ENCODE measurements around the gene CHMP6.

DNA sequence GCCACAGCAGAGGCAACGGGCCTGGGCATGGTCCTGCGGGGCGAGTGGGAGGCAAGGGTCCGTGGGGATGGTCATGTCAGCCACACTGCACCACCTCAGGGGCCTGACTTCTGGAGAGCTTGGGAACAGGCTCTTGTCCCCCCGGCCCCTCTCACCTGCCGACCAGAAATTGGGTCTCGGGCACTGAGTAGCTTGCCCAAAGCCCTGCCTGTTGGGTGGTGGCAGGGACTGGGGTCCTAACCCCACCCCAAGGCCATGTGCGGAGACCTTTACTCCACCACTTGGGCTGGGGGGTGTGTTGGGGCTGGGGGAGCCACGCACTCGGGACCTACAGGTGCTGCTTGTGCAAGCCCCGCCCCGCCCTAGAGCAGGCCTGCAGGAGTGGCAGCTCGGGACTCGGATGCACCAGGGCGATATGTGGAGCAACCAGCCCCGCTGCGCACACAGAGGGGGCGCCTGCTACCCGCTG, 24.2 kb upstream of the CHMP6 start:
- TF ChIP-seq, protein P1, sequence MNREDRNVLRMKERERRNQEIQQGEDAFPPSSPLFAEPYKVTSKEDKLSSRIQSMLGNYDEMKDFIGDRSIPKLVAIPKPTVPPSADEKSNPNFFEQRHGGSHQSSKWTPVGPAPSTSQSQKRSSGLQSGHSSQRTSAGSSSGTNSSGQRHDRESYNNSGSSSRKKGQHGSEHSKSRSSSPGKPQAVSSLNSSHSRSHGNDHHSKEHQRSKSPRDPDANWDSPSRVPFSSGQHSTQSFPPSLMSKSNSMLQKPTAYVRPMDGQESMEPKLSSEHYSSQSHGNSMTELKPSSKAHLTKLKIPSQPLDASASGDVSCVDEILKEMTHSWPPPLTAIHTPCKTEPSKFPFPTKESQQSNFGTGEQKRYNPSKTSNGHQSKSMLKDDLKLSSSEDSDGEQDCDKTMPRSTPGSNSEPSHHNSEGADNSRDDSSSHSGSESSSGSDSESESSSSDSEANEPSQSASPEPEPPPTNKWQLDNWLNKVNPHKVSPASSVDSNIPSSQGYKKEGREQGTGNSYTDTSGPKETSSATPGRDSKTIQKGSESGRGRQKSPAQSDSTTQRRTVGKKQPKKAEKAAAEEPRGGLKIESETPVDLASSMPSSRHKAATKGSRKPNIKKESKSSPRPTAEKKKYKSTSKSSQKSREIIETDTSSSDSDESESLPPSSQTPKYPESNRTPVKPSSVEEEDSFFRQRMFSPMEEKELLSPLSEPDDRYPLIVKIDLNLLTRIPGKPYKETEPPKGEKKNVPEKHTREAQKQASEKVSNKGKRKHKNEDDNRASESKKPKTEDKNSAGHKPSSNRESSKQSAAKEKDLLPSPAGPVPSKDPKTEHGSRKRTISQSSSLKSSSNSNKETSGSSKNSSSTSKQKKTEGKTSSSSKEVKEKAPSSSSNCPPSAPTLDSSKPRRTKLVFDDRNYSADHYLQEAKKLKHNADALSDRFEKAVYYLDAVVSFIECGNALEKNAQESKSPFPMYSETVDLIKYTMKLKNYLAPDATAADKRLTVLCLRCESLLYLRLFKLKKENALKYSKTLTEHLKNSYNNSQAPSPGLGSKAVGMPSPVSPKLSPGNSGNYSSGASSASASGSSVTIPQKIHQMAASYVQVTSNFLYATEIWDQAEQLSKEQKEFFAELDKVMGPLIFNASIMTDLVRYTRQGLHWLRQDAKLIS (CRISPR knock-in tag; IDR thresholded peaks at IDR 0.05; ENCODE audit: borderline replicate concordance), result no peak
- TF ChIP-seq JUN (CRISPR knock-in tag; IDR thresholded peaks at IDR 0.05), result no peak
- TF ChIP-seq, protein P2, sequence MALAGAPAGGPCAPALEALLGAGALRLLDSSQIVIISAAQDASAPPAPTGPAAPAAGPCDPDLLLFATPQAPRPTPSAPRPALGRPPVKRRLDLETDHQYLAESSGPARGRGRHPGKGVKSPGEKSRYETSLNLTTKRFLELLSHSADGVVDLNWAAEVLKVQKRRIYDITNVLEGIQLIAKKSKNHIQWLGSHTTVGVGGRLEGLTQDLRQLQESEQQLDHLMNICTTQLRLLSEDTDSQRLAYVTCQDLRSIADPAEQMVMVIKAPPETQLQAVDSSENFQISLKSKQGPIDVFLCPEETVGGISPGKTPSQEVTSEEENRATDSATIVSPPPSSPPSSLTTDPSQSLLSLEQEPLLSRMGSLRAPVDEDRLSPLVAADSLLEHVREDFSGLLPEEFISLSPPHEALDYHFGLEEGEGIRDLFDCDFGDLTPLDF (CRISPR knock-in tag; IDR thresholded peaks at IDR 0.05), result no peak
- TF ChIP-seq CBFB (CRISPR knock-in tag; IDR thresholded peaks at IDR 0.05; ENCODE audit: low read depth), result no peak
- TF ChIP-seq CREB1 (CRISPR knock-in tag; IDR thresholded peaks at IDR 0.05), result no peak
- no peak for TF ChIP-seq FOXP1 (CRISPR knock-in tag; IDR thresholded peaks at IDR 0.05; ENCODE audit: borderline replicate concordance)
- TF ChIP-seq, protein P3, sequence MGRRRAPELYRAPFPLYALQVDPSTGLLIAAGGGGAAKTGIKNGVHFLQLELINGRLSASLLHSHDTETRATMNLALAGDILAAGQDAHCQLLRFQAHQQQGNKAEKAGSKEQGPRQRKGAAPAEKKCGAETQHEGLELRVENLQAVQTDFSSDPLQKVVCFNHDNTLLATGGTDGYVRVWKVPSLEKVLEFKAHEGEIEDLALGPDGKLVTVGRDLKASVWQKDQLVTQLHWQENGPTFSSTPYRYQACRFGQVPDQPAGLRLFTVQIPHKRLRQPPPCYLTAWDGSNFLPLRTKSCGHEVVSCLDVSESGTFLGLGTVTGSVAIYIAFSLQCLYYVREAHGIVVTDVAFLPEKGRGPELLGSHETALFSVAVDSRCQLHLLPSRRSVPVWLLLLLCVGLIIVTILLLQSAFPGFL (CRISPR knock-in tag; IDR thresholded peaks at IDR 0.05; ENCODE audit: borderline replicate concordance), result no peak
- TF ChIP-seq EMX1 (CRISPR knock-in tag; IDR thresholded peaks at IDR 0.05), result no peak
- TF ChIP-seq, protein P4, sequence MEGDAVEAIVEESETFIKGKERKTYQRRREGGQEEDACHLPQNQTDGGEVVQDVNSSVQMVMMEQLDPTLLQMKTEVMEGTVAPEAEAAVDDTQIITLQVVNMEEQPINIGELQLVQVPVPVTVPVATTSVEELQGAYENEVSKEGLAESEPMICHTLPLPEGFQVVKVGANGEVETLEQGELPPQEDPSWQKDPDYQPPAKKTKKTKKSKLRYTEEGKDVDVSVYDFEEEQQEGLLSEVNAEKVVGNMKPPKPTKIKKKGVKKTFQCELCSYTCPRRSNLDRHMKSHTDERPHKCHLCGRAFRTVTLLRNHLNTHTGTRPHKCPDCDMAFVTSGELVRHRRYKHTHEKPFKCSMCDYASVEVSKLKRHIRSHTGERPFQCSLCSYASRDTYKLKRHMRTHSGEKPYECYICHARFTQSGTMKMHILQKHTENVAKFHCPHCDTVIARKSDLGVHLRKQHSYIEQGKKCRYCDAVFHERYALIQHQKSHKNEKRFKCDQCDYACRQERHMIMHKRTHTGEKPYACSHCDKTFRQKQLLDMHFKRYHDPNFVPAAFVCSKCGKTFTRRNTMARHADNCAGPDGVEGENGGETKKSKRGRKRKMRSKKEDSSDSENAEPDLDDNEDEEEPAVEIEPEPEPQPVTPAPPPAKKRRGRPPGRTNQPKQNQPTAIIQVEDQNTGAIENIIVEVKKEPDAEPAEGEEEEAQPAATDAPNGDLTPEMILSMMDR (IDR thresholded peaks at IDR 0.05), result no peak
- TF ChIP-seq ESRRA (CRISPR knock-in tag; IDR thresholded peaks at IDR 0.05; ENCODE audit: borderline replicate concordance), result no peak
- no peak for TF ChIP-seq TP53 (CRISPR knock-in tag; IDR thresholded peaks at IDR 0.05)
- TF ChIP-seq, protein P5, sequence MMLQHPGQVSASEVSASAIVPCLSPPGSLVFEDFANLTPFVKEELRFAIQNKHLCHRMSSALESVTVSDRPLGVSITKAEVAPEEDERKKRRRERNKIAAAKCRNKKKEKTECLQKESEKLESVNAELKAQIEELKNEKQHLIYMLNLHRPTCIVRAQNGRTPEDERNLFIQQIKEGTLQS (CRISPR knock-in tag; conservative IDR thresholded peaks at IDR 0.05), result no peak
- TF ChIP-seq RORB (CRISPR knock-in tag; IDR thresholded peaks at IDR 0.05), result no peak

Measured in WTC11 (cell line).